GM19351 (cell line): ENCODE measurements around the gene EMP2.

Experiments
- ATAC-seq: cut with Tn5 transposase; IDR thresholded peaks from one replicate; pipeline ENCODE4 v1.9.1; 2021; ENCODE audit warnings: mild to moderate bottlenecking, moderate library complexity; ENCODE audit not compliant: unreplicated experiment

Gene EMP2

DNA sequence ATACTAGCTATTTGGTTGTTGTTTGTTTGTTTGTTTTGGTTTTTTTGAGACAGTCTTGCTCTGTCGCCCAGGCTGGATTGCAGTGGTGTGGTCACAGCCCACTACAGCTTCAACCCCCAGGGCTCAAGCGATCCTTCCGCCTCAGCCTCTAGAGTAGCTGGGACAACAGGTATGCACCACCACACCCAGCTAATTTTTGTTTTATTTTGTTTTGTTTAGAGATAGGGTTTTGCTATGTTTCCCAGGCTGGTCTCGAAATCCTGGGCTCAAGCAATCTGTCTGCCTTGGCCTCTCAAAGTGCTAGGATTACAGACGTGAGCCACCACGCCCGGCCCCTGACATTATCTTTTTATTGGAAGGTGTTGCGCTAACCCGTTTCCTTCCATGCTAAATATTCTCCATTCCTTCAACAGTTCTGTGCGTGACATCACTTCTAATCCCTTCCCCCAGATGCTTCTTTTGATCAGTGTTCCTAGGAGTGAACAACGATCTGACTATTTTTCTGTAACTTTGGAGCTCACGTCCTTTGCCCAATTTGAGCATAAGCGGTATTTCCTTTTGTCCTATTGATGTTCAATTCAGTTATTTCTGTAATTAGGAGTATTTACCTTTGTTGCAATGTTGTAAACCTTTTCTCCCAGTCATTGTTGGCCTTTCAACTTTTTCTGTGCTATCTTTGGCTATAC, 30.2 kb upstream of the EMP2 start:
- ATAC-seq: no peak

DNA sequence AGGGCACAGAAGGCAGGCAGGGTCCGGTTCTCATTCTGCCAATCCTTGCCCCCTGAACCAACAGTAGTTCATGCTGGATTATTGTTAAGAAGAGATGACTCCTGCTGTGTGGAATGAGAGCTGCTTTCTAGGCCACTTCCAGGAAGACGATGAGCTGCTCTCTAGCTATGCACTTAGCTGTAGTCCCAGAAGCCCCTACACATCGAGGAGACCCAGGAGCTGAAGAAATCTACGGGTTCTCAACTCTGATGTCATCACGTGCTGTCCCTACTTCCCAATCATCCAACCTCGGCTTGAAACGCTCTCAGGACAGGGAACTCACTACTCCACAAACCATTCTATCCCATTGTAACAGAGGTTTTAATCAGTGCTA, 29.0 kb upstream of the EMP2 start:
- no peak for ATAC-seq

DNA sequence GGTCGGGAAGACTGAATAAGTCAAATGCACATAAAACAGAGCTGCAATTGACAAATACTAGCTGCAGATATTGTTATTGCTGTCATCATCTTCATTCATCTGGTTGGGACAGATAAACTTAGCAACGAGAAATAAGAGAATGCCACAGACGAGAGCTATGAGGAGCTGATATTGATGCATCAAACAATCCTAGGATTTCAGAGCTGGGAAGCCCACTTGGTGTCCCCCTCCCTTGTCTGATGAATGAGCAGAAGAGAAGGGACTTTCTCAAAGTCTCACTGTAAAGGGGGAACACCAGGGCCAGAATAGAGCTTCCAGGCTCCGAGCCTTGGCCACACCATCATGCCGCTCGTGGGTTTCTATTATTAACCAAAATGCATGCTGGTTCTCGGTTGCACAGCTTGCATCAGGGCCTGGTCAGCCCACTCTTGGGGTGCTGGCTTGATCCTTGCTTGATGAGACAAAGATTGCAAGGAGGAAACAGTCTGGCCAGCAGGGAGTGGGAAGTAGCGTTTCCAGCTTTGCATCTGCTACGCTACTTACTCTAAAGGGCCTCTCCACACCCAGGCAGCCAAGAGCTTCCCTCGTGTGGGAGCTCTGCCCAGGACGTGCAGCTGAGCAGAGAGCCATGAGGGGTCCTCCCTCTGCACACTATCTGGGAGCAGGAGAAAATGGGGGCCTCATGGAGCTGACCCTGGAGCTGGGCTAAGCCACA, 28.4 kb upstream of the EMP2 start:
- ATAC-seq: no peak

DNA sequence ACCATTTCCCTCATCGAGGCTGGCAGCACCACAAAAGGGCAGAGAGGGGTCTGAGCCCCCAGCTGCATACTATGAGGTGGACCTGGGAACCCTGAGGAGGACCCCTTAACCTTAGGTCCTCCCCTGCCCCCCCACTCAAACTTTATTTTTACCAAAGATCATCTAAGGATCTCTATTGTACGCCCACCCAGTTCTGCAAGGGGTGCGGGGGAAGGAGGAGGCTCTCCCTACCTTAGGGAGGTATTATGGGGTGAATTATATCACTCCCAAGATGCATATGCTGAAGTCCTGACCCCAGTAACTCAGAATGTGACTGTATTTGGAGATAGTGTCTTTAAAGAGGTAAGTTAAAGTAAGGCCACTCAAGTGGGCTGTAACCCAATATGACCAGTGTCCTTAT, 26.8 kb upstream of the EMP2 start:
- no peak for ATAC-seq

DNA sequence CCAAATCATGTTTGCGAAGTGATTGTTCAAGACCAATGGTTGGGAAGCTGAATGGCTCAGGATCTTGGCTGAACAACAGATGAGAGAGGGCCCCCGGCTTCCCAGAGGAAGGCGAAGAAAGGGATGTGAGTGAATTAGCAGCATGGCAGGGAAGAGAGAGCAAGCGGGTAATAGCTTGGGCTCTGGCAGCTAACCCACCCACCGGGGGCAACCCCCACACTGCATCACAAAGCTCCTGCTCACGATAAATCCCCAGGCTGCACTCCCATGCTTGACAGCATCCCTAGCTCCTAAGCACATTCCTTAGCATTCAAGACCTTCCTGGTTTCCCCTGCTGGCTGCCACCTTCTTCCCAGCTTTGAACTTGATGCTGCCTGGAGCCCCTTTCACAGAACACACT, 26.2 kb upstream of the EMP2 start:
- ATAC-seq: no peak

DNA sequence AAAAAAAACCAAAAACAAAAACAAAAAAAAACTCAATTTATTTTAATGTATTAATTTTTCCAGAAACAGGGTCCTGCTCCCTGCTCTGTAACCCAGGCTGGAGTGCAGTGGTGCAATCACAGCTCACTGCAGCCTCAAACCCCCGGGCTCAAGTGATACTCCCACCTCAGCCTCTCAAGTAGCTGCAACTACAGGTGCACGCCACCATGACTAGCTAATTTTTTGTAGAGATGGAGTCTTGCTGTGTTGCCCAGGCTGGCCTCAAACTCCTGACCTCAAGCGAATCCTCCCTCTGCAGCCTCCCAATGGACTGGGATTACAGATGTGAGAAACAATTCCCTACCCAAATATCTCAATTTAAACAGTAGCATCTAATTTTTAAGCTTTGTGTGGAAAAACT, 25.2 kb upstream of the EMP2 start:
- ATAC-seq: no peak

DNA sequence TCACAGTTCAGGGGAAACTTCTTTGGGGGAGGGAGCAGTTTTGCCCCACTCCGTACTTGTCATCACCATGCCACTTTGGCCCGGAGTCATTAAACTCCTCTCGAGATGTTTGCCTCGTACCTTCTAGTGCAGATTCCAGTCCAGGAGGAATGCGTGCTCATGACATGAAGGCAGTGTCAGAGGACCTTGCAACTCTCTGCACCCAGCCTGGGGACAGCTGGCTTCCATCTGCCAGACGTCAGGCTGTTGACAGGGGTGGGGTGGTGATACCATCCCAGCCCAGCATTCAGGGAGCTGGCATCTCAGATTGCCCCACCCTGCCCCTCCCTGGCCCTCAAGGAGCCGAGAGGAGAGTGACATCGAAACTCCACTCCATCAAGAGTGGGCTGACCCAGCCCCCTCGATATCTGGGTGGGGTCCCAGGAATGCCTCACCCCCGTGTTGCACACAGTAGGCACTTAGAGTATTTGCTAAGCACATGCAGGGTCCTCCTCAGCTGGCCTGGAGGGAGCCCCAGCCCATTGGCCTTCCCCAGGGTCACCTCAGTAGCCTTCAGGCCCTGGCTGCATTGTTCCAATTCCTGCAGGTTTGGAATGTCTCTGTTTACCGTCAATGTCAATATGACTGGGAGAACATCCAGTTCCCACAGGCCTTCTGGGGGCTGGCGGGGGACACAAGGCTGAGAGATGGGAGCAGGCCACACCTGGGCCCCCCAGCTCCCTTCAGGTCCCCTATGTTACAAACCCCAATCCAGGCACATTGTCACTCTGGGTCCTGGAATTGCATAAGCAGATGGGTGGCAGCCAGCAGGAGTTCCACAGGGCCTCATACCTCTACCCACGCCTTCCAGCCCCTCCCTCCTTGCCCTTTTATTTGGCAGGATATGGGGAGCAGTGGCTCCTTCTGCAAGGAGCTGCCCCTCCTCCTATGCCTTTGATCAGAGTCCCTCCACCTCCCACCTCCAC, 21.3 kb upstream of the EMP2 start:
- ATAC-seq: no peak

DNA sequence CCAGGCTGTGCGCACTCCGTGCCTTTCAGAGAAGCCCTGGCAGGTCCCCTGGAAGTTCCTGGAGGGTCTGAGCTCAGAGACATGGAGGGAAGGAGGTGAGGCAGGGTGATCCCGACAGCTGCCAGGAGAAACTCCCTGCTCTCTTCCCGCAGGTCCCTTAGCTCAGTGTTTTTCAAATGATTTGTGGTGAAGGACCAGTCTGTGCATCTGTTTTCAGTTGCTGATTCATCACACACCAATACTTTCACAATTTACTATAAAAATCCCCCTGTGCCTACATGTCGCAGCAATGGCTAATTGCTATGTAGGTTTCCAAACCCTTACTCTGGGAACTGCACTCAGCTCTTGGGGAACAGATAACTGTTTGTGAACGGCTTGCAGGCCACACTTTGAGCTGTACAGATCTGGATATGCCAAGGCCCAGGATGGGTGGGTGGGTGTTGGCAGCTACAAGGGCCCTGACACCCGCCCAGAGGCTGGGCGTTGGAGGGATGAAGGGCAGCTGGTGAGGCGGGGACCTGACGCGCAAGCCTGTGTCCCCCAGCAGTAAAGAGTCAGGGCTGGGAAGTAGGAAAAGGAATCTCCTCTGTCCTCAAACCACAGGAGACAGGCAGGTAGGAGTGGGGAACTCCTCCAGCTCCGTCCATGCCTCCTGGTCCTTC, 20.5 kb upstream of the EMP2 start:
- ATAC-seq: no peak

DNA sequence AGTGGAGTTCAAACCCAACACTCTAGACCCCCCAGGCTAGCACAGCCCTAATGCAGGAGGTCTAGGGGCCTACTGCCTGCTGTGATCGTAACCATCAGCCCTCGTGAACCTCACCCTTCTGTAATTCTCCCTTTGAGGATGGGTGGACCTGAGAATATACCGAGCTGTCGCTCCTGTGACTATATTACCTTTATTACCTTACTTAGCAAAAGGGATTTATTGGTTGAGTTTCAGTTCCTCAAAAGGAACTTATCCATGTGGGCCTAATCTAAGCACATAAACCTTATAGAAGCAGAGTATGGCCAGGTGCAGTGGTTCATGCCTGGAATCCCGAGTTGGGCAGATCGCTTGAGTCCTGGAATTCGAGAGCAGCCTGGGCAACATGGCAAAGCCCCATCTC, 19.2 kb upstream of the EMP2 start:
- peak; percentile 58 for ATAC-seq

DNA sequence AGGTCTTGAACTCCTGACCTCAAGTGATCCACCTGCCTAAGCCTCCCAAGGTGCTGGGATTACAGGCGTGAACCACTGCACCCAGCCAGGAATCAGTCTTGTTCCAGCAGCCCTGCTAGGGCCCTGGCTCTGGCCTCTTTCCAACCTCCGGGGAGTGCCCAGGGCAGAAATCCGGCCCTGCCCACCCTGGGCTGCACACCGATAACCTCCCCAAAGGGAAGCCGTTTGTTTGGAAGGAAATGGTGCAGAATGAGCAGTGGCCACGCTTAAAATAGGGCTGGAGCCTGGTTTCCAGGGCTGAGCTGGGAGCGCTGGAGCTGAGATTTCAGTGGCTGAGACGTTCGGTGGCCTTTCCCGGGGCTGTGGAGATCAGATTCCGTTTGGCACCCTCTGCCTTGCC, 17.8 kb upstream of the EMP2 start:
- no peak for ATAC-seq

DNA sequence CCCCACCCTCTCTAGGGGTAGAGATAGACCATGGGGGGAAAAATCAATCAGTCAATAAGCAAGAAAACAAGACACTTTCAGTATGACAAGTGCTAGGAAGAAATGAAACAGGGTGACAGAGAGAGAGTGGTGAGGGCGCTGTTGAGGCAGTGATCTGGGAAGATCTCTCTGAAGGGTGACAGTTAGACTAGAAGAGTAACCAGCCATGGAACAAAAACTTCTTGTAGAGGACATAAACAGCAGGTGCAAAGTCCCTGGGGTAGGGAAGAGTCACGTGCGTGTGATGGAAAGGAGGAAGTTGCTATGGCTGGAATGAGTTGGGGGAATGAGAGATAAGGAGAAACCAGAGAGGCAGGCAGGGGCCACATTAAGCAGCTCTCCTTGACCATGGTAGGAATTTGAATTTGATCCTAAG, 16.8 kb upstream of the EMP2 start:
- peak; percentile 46 for ATAC-seq

DNA sequence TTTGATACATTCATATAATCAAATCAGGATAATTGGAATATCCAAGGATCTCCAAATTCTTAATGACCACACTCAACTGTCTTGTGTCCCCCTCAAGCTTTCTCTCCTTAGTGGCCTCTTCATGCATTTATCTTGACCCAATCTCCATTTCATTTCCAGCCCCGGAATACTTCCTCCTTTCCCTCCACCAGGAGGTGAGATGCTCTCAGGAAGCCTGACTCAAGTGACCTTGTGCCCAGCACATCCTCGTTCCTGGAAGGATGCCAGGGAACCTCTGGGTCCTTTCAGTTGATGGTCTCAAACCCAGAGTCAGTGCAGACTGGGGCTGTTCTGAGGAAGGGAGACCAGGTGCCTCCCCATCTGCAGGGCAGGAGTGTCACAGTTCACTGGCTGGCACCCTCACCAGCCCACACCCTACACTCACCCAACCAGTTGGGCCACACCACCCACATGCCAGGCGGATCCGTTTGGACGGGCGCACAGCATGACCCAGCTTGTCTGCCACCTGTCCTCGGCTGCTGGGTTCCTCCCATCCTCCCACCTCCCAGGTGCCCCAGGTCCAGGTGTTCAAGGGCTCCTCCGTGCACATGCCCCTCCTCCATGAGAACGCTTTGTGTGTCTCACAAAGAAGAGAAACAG, 14.0 kb upstream of the EMP2 start:
- no peak for ATAC-seq

DNA sequence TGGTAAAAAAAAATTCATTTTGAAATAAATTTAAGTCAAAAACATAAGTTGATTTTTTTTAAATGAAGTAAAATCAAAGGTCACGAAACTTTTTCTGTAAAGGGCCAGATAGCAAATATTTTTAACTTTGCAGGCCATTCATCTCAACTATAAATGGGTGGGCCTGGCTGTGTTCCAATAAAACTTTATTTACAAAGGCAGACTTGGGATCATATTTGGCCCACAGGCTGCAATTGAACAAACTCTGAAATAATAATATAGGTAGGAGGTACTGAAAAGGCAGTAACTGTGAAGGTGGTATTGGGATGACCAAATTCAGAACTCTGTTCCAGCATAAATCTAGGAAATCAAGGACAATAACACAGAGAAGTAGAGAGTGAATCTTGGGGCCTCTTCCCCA, 12.2 kb upstream of the EMP2 start:
- no peak for ATAC-seq

DNA sequence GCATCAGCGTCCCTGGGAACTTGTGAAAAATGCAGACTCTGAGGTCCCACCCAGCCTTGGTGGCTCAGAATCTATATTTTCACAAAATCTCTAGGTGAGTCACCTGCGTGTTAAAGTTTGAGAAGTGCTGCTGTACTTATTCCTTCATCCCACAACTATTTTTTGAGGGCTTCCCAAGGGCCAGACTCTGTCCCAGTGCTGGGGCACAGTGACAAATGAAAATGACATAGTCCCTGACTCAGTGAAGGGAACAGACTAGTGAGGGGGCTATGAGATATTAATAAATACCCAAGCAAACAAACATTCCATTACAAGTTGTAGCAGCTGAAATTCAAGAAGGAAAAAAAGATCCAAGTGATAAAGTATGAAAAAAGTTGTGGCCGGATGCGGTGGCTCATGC, 9.9 kb upstream of the EMP2 start:
- no peak for ATAC-seq

DNA sequence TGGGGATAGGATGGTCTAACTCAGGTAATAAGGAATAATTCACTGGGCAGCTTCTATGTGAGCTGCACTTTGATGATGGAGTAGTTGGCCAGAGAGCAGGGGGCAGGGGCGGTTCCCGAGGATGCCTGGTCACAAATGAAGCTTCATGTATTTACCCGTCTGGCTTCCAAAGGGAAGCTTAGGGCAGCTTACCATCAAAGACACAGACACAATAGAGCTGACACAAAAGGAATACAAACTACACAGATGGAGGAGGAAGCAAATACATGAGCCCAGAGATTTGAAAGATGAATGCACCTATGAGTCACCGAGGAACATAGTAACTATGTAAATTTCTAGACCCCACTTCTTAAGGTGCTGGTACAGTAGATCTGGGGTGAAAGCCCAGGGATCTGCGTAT, 8.7 kb upstream of the EMP2 start:
- ATAC-seq: no peak

DNA sequence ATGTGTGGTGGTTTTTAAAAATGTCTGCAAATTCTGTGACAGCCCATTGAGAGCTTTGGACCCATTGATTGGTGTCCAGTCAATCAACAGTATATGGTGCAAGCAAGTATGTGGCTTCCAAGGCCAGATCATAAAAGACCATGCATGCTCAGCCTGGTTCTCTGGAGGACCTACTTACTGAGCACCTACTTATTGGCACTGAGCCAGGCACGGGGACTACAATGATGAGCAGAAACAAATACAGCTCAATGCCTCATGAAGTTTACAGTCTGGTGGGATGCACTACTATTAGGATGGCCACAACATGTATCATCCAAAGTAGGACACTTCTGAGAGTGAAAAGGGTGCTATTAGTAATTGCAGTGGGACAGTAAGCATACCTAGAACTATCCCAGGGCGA, 7.2 kb upstream of the EMP2 start:
- no peak for ATAC-seq

DNA sequence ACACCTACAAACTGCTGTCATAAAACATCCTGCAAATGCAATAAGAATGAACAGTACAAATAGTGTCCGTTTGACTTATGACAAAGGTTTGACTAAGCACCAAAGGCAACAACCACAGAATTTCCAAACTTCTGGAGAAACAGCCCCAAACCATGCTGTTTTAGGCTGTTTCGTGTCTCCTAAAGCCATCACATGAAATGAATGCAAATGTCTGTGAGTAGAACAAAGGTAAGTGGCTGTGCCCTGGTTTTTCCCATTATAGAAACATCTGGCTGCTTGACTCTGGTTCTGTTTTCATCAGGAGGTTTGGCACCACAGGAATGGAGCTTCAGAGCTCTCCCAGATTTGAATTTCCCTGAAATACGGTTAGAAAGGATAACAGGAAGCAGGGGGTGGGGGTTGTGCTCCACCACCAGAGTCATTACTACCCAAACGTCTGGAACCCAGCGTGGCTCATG, 4.6 kb upstream of the EMP2 start:
- ATAC-seq: no peak

DNA sequence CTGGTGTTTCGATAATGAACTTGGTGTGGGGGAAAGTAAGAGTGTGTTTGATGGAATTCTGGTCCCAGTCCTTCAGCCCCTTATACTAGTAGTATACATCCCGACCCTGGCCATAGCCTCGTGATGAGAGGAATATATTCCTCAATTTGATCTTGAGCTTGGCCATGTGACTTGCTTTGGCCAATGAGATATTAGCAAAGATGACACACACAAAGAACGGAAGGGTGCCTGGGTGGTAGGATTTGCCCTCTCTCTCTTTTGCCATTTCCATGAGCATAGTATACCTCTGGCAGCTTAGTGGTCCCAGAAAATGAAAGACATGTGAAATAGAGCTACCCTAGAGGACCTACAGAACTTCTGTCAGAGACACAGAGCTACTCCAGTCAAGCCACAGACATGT, 2.9 kb upstream of the EMP2 start:
- ATAC-seq: no peak

DNA sequence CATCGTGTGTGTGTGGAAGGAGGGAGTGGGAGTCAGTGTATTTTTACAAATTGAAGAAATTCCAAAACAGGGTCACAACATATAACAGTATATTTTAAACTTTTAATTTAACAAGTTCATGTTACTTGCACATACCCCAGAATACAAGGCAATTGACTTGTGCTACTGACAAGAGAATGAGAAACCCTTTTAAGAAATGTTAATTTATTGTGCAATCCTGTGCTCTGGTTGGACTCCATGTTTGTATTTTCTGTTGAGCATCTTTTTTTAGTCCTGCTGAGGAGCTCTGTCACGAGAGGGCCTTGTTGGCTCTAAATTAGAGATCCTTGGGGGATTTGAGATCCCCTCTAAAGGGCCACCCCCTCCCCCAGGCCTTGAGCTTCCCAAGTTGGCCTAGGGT, 1.1 kb upstream of the EMP2 start:
- no peak for ATAC-seq

DNA sequence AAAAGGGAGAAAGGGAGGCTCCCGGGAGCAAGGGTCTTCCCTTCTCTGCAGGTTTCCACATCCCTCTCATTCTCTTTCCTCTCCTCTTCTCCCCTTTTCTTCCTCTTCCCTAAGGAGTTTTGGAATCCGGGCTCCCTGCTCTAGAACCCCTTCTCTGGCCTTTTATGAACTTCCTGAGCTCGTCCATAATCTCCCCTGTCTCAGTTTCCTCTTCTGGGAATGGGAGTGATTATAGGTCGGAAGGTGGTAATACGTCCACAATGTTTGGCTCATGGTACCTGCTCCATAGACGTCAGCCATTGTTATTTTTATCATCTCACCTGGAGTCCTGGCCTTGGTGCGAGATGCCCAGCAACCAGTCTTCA, 467 bp upstream of the EMP2 start:
- no peak for ATAC-seq

DNA sequence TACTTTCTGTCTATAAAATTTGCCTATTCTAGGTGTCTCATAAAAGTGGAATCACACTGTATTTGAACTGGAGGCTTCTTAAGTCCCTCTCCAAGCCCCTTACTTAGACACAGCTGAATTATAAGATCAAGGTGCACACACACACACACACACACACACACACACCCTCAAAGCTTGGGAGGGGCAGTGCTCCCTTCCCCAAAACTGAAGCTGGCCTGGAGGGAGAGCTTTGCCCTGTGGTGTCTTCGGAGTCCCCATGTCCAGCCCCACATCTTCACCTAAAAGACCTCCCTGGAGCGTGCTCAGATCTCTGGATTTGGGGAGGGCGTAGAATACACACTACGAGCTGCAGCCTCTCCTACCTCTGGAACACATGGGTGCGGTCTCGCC, 828 bp downstream of the EMP2 start:
- no peak for ATAC-seq
